HepG2 (cell line): ENCODE results near the gene EGFL8. TPM values are rescaled to one million over a fixed set of nuclear protein-coding genes. Genes with fewer than 3 reads are reported as not detected.

Experiments used
- ARHGAP35 ChIP-seq: sonication (generic); formaldehyde crosslinking; IDR thresholded peaks from 2 replicates; pipeline ENCODE4 v1.9.0; 2022; ENCODE audit warnings: mild to moderate bottlenecking, inconsistent platforms, moderate library complexity, missing genetic modification reagents, borderline replicate concordance
- ATRX ChIP-seq: sonication (generic); formaldehyde crosslinking; IDR thresholded peaks from 2 replicates; pipeline ENCODE4 v1.4.0; 2020; ENCODE audit warnings: missing genetic modification reagents, borderline replicate concordance
- BHLHE40 ChIP-seq: IDR thresholded peaks from 2 replicates; pipeline ENCODE4 v1.6.1; 2011; ENCODE audit warnings: low read length, improper control_type of control experiment
- HES4 ChIP-seq: sonication (generic); formaldehyde crosslinking; IDR thresholded peaks from 2 replicates; pipeline ENCODE4 v1.9.0; 2021; ENCODE audit warnings: mild to moderate bottlenecking, missing genetic modification reagents, borderline replicate concordance
- HNRNPH1 ChIP-seq: fragments of 200-400 bp; formaldehyde crosslinking; optimal IDR thresholded peaks from 2 replicates; pipeline ENCODE3; 2017; ENCODE audit warnings: mild to moderate bottlenecking, low read depth, low read length
- KDM1A ChIP-seq: IDR thresholded peaks from 2 replicates; pipeline ENCODE4 v1.6.1; 2016; ENCODE audit warnings: missing compliant biosample characterization
- KDM6A ChIP-seq: IDR thresholded peaks from 2 replicates; pipeline ENCODE4 v1.6.1; 2016; ENCODE audit warnings: low read depth
- MYC ChIP-seq: sonication (generic); formaldehyde crosslinking; IDR thresholded peaks from 2 replicates; pipeline ENCODE4 v1.9.0; 2021; ENCODE audit warnings: missing genetic modification reagents, borderline replicate concordance
- RBFOX2 ChIP-seq: fragments of 200-400 bp; formaldehyde crosslinking; IDR thresholded peaks from 2 replicates; pipeline ENCODE4 v1.6.1; 2017; ENCODE audit warnings: low read depth, mild to moderate bottlenecking, low read length
- SKIL ChIP-seq: sonication (generic); formaldehyde crosslinking; IDR thresholded peaks from 2 replicates; pipeline ENCODE4 v1.8.0; 2022; ENCODE audit warnings: missing genetic modification reagents, mild to moderate bottlenecking, moderate library complexity, borderline replicate concordance
- SOX6 ChIP-seq, 2 experiments: fragments of 450-650 bp in 1 of 2; sonication (generic) in 1 of 2; formaldehyde crosslinking in 1 of 2; IDR thresholded peaks; 2 replicates each; pipeline versions ENCODE4 v1.4.0 to v1.6.1; 2017 to 2020; ENCODE audit warnings: antibody characterized with exemption in 1 of 2, mild to moderate bottlenecking in 1 of 2, missing genetic modification reagents in 1 of 2
- TGIF2 ChIP-seq: IDR thresholded peaks from 2 replicates; pipeline ENCODE4 v1.6.1; 2016; ENCODE audit warnings: control low read depth, missing compliant biosample characterization
- ZBTB44 ChIP-seq: sonication (generic); formaldehyde crosslinking; IDR thresholded peaks from 2 replicates; pipeline ENCODE4 v1.4.0; 2020; ENCODE audit warnings: missing genetic modification reagents
- ZFAT ChIP-seq: sonication (generic); formaldehyde crosslinking; conservative IDR thresholded peaks from 2 replicates; pipeline ENCODE4 v1.8.1; 2023; ENCODE audit warnings: missing genetic modification reagents, inconsistent platforms
- ZFP36L2 ChIP-seq: sonication (generic); formaldehyde crosslinking; IDR thresholded peaks from 2 replicates; pipeline ENCODE4 v1.4.0; 2020; ENCODE audit warnings: missing genetic modification reagents
- ZMAT5 ChIP-seq: sonication (generic); formaldehyde crosslinking; IDR thresholded peaks from 2 replicates; pipeline ENCODE4 v1.5.0; 2020; ENCODE audit warnings: mild to moderate bottlenecking, low read depth, missing genetic modification reagents, borderline replicate concordance
- ZNF382 ChIP-seq: sonication (generic); formaldehyde crosslinking; IDR thresholded peaks from 2 replicates; pipeline ENCODE4 v1.5.0; 2020; ENCODE audit warnings: missing genetic modification reagents, mild to moderate bottlenecking, borderline replicate concordance
- ZNF549 ChIP-seq: sonication (generic); formaldehyde crosslinking; IDR thresholded peaks from 2 replicates; pipeline ENCODE4 v1.5.0; 2020; ENCODE audit warnings: missing genetic modification reagents
- polyA plus RNA-seq, 8 experiments: library from polyadenylated mRNA; depleted of rRNA in 3 of 8; stranded (reverse) in 7 of 8; unstranded in 1 of 8; fragments of >200 nt; fragmentation: Illumina TruSeq in 4 of 8; extraction: Trizol in 4 of 8; gene quantifications; 2 replicates each; pipeline versions ENCODE4 v1.2.1 to v1.2.3, GENCODE V29; 2011 to 2016; ENCODE audit warnings: low read depth in 4 of 8, missing spikeins in 1 of 8, mixed read lengths in 1 of 8; ENCODE audit not compliant: insufficient read depth in 1 of 8
- total RNA-seq, 5 experiments: library from RNA; depleted of rRNA; stranded (reverse); fragments of >200 nt; fragmentation: Illumina TruSeq; extraction: Trizol; gene quantifications; 2 replicates each; pipeline ENCODE4 v1.2.3, GENCODE V29; 2016; ENCODE audit warnings: low read depth in 1 of 5
- TF ChIP-seq, protein P1 (sequence below): sonication (generic); formaldehyde crosslinking; IDR thresholded peaks from 2 replicates; pipeline ENCODE4 v1.4.0; 2020; ENCODE audit warnings: missing genetic modification reagents; ENCODE audit errors: not compliant biosample characterization
- TF ChIP-seq, protein P2 (sequence below): fragments of 450-650 bp; IDR thresholded peaks from 2 replicates; pipeline ENCODE4 v1.6.1; 2016
- TF ChIP-seq, protein P3 (sequence below): sonication (generic); formaldehyde crosslinking; IDR thresholded peaks from 2 replicates; pipeline ENCODE4 v1.4.0; 2020; ENCODE audit warnings: mild to moderate bottlenecking, missing genetic modification reagents

Gene EGFL8
- total and polyA plus RNA-seq, 2 of the 13 experiments (the other 11 are each of a cell fraction or from before 2014, with no cell fraction given), result 10.0 to 11.5 TPM

GRCh38 chr6:32176476-32177182 is 12.2 kb downstream of the EGFL8 start (continued):
- TF ChIP-seq SKIL (CRISPR knock-in tag) (no peak), BHLHE40 (no peak), KDM6A (CRISPR knock-in tag) (no peak; the same call in 1 of the 2 replicates), ZNF382 (CRISPR knock-in tag) (no peak), ARHGAP35 (no peak), ATRX (CRISPR knock-in tag) (no peak; the same call in 1 of the 2 replicates), ZFP36L2 (CRISPR knock-in tag) (no peak), HES4 (CRISPR knock-in tag) (no peak), ZBTB44 (CRISPR knock-in tag) (no peak), MYC (CRISPR knock-in tag) (no peak), SOX6 (IDR thresholded peaks at IDR 0.05) (no peak), SOX6 (CRISPR knock-in tag; IDR thresholded peaks at IDR 0.05) (no peak), ZNF549 (no peak), ZFAT (CRISPR knock-in tag) (no peak), RBFOX2 (peak; percentile 3; the same call in 1 of the 2 replicates), KDM1A (CRISPR knock-in tag) (no peak), HNRNPH1 (no peak), ZMAT5 (CRISPR knock-in tag) (no peak), TGIF2 (CRISPR knock-in tag) (0 out of 2 replicates have a peak, but pooled peaks have one; percentile 9)
- TF ChIP-seq, protein P1, sequence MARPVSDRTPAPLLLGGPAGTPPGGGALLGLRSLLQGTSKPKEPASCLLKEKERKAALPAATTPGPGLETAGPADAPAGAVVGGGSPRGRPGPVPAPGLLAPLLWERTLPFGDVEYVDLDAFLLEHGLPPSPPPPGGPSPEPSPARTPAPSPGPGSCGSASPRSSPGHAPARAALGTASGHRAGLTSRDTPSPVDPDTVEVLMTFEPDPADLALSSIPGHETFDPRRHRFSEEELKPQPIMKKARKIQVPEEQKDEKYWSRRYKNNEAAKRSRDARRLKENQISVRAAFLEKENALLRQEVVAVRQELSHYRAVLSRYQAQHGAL (CRISPR knock-in tag), result no peak
- TF ChIP-seq, protein P2, sequence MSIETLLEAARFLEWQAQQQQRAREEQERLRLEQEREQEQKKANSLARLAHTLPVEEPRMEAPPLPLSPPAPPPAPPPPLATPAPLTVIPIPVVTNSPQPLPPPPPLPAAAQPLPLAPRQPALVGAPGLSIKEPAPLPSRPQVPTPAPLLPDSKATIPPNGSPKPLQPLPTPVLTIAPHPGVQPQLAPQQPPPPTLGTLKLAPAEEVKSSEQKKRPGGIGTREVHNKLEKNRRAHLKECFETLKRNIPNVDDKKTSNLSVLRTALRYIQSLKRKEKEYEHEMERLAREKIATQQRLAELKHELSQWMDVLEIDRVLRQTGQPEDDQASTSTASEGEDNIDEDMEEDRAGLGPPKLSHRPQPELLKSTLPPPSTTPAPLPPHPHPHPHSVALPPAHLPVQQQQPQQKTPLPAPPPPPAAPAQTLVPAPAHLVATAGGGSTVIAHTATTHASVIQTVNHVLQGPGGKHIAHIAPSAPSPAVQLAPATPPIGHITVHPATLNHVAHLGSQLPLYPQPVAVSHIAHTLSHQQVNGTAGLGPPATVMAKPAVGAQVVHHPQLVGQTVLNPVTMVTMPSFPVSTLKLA, result no peak
- TF ChIP-seq, protein P3, sequence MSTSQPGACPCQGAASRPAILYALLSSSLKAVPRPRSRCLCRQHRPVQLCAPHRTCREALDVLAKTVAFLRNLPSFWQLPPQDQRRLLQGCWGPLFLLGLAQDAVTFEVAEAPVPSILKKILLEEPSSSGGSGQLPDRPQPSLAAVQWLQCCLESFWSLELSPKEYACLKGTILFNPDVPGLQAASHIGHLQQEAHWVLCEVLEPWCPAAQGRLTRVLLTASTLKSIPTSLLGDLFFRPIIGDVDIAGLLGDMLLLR (CRISPR knock-in tag), result no peak
